Stimulated activated CD8-positive, alpha-beta memory T cell treated with anti-CD3 and anti-CD28 coated beads, Interleukin-15, amount 100 ng/mL, for 48 hours (primary cell): ENCODE results near the gene FIG4.
"Not testable (repeated sequence)": the region's sequence is repeated elsewhere in the genome, so short reads cannot be mapped to it uniquely, and the experiment has no call there.

Source experiments
- DNase-seq, 2 donors: peaks; one replicate each; pipeline ENCODE4 v3.0.0-alpha.2; 2020; ENCODE audit warnings: low read depth in 2 of 2

Gene FIG4

GRCh38 chr6:109690737-109691621, at the start of gene FIG4, which contains the start of gene AK9:
Gene FIG4 (plus strand): TSS chr6:109691296. CDS start chr6:109691436, 140 bp downstream.
Gene AK9 (minus strand): TSS chr6:109691202. CDS start chr6:109675745, 15,457 bp downstream.
- peak; percentile 83 to 88 for DNase-seq

GRCh38 chr6:109644131-109644530, 47.0 kb upstream of the FIG4 start:
- no peak for DNase-seq

GRCh38 chr6:109653264-109653663, 37.8 kb upstream of the FIG4 start:
- no peak for DNase-seq

GRCh38 chr6:109655761-109656262, 35.3 kb upstream of the FIG4 start:
- DNase-seq: no peak

- no peak for DNase-seq
Observed at GRCh38 chr6:109660526-109661320, 30.4 kb upstream of the FIG4 start.

GRCh38 chr6:109662192-109662591, 28.9 kb upstream of the FIG4 start:
- DNase-seq: no peak

- no peak for DNase-seq
Observed at GRCh38 chr6:109669811-109670210, 21.3 kb upstream of the FIG4 start.

GRCh38 chr6:109671733-109672132, 19.4 kb upstream of the FIG4 start:
- DNase-seq: no peak

- no peak for DNase-seq
Observed at GRCh38 chr6:109672175-109672574, 18.9 kb upstream of the FIG4 start.

GRCh38 chr6:109672839-109673238, 18.3 kb upstream of the FIG4 start:
- DNase-seq: no peak

GRCh38 chr6:109676724-109677123, 14.4 kb upstream of the FIG4 start:
- no peak for DNase-seq

GRCh38 chr6:109678240-109678639, 12.9 kb upstream of the FIG4 start:
- no peak for DNase-seq

- DNase-seq: not testable (repeated sequence)
Observed at GRCh38 chr6:109678661-109679505, 12.2 kb upstream of the FIG4 start.

- DNase-seq: no peak
Observed at GRCh38 chr6:109686566-109687265, 4.4 kb upstream of the FIG4 start.

GRCh38 chr6:109687271-109687761, 3.8 kb upstream of the FIG4 start:
- no peak for DNase-seq

GRCh38 chr6:109690373-109690736, 741 bp upstream of the FIG4 start:
- peak; percentile 40 to 44 for DNase-seq

GRCh38 chr6:109693111-109693510, 2.0 kb downstream of the FIG4 start:
- DNase-seq: no peak

GRCh38 chr6:109695468-109695867, 4.4 kb downstream of the FIG4 start:
- no peak for DNase-seq

GRCh38 chr6:109696355-109696754, 5.3 kb downstream of the FIG4 start:
- no peak for DNase-seq

- DNase-seq: no peak
Observed at GRCh38 chr6:109701221-109701620, 10.1 kb downstream of the FIG4 start.

GRCh38 chr6:109701774-109702173, 10.7 kb downstream of the FIG4 start:
- DNase-seq: no peak
